ENCODE measurements around the gene AFDN. TPM values are rescaled to one million over a fixed set of nuclear protein-coding genes. Genes with fewer than 3 reads are reported as not detected.

The AFDN gene
- total RNA-seq, 8 experiments from 2014 or later, result 18.1 to 161 (median 103) TPM

GRCh38 chr6:167858842-167859664 is 32.3 kb downstream of the AFDN start:
- H3K4me1 ChIP-seq (replicated peaks in 1 of 2), result peaks cover 33 to 44% of the 10 kb centered on the region in 2 donors
- in situ Hi-C loops (cut with MboI; ENCODE audit: low pct_unique_long_range_greater_than_20kb in 2 of 9, low sequenced_read_pairs in 9 of 9, unreplicated experiment in 9 of 9), result no loop called here
- H3K27ac ChIP-seq, result no peak overlapping the region
- WGBS, 10 experiments, result 47 to 82% (median 63%) methylated on average over 4 to 7 of the region's 7 CpGs
- H3K4me3 ChIP-seq, result no peak overlapping the region
- ATAC-seq (replicated peaks in 6 of 8), result peak in 1 of 8 experiments; percentile 21

GRCh38 chr6:167860550-167861226 is 34.0 kb downstream of the AFDN start:
- no peak overlapping the region for H3K27ac ChIP-seq
- no peak overlapping the region for H3K4me3 ChIP-seq
- H3K4me1 ChIP-seq (replicated peaks in 1 of 2), result peaks cover 33 to 44% of the 10 kb centered on the region in 2 donors
- ATAC-seq (replicated peaks in 6 of 8), result no peak
- WGBS, 10 experiments, result 20 to 100% (median 61%) methylated on average over 1 to 3 of the region's 4 CpGs; no CpG with 5 or more reads in 4 of the 10 experiments
- in situ Hi-C loops (cut with MboI; ENCODE audit: low pct_unique_long_range_greater_than_20kb in 2 of 9, low sequenced_read_pairs in 9 of 9, unreplicated experiment in 9 of 9), result no loop called here

GRCh38 chr6:167861424-167861823 is 34.7 kb downstream of the AFDN start:
- peaks cover 33 to 44% of the 10 kb centered on the region in 2 donors for H3K4me1 ChIP-seq (replicated peaks in 1 of 2)
- H3K27ac ChIP-seq, result no peak overlapping the region
- H3K4me3 ChIP-seq, result no peak overlapping the region
- in situ Hi-C loops (cut with MboI; ENCODE audit: low pct_unique_long_range_greater_than_20kb in 2 of 9, low sequenced_read_pairs in 9 of 9, unreplicated experiment in 9 of 9), result no loop called here
- ATAC-seq (replicated peaks in 6 of 8), result no peak

- H3K27ac ChIP-seq, result no peak overlapping the region
- in situ Hi-C loops (cut with MboI; ENCODE audit: low pct_unique_long_range_greater_than_20kb in 2 of 9, low sequenced_read_pairs in 9 of 9, unreplicated experiment in 9 of 9), result no loop called here
- peaks cover 21 to 31% of the 10 kb centered on the region in 2 donors for H3K4me1 ChIP-seq (replicated peaks in 1 of 2)
- ATAC-seq (replicated peaks in 6 of 8), result no peak
- H3K4me3 ChIP-seq, result no peak overlapping the region
- WGBS, 10 experiments, result 83 to 100% (median 100%) methylated on average over 2 to 4 of the region's 4 CpGs; no CpG with 5 or more reads in 2 of the 10 experiments
Measured at GRCh38 chr6:167863897-167864296, 37.2 kb downstream of the AFDN start.

- Histone ChIP-seq H3K4me3 (no peak overlapping the region), H3K27ac (no peak overlapping the region), H3K4me1 (replicated peaks in 1 of 2) (peaks cover 2 to 10% of the 10 kb centered on the region in 2 donors)
- 21 to 90% (median 57%) methylated on average over 1 to 8 of the region's 8 CpGs; no CpG with 5 or more reads in 1 of the 10 experiments for WGBS, 10 experiments
- in situ Hi-C loops (cut with MboI; ENCODE audit: low pct_unique_long_range_greater_than_20kb in 2 of 9, low sequenced_read_pairs in 9 of 9, unreplicated experiment in 9 of 9), result no loop called here
- peak in 1 of 8 experiments; percentile 48 for ATAC-seq (replicated peaks in 6 of 8)
Measured at GRCh38 chr6:167866642-167867041, 39.9 kb downstream of the AFDN start.

- ATAC-seq (replicated peaks in 6 of 8), result no peak
- Histone ChIP-seq H3K4me1 (replicated peaks in 1 of 2) (peaks cover 0 to 7% of the 10 kb centered on the region in 2 donors), H3K27ac (no peak overlapping the region), H3K4me3 (no peak overlapping the region)
- WGBS, 10 experiments, result 75 to 100% (median 97%) methylated on average over 1 to 3 of the region's 3 CpGs; no CpG with 5 or more reads in 1 of the 10 experiments
- in situ Hi-C loops (cut with MboI; ENCODE audit: low pct_unique_long_range_greater_than_20kb in 2 of 9, low sequenced_read_pairs in 9 of 9, unreplicated experiment in 9 of 9), result no loop called here
Measured at GRCh38 chr6:167870321-167870720, 43.6 kb downstream of the AFDN start.

GRCh38 chr6:167872538-167873210 is 46.0 kb downstream of the AFDN start:
- in situ Hi-C loops (cut with MboI; ENCODE audit: low pct_unique_long_range_greater_than_20kb in 2 of 9, low sequenced_read_pairs in 9 of 9, unreplicated experiment in 9 of 9), result no loop called here
- Histone ChIP-seq H3K4me1 (replicated peaks in 1 of 2) (no peaks in the 10 kb centered on the region), H3K27ac (no peak overlapping the region), H3K4me3 (no peak overlapping the region)
- ATAC-seq (replicated peaks in 6 of 8), result no peak
- 88 to 100% (median 98%) methylated on average over 1 to 2 of the region's 2 CpGs for WGBS, 10 experiments

- Histone ChIP-seq H3K4me3 (no peak overlapping the region), H3K4me1 (replicated peaks in 1 of 2) (no peaks in the 10 kb centered on the region), H3K27ac (no peak overlapping the region)
- ATAC-seq (replicated peaks in 6 of 8), result no peak
- in situ Hi-C loops (cut with MboI; ENCODE audit: low pct_unique_long_range_greater_than_20kb in 2 of 9, low sequenced_read_pairs in 9 of 9, unreplicated experiment in 9 of 9), result no loop called here
- WGBS, 10 experiments, result 83 to 100% (median 97%) methylated on average over 2 to 7 of the region's 9 CpGs; no CpG with 5 or more reads in 1 of the 10 experiments
Measured at GRCh38 chr6:167877994-167878779, 51.5 kb downstream of the AFDN start.

GRCh38 chr6:167879612-167880011 is 52.9 kb downstream of the AFDN start:
- H3K4me1 ChIP-seq (replicated peaks in 1 of 2), result no peaks in the 10 kb centered on the region
- ATAC-seq (replicated peaks in 6 of 8), result no peak
- no peak overlapping the region for H3K4me3 ChIP-seq
- in situ Hi-C loops (cut with MboI; ENCODE audit: low pct_unique_long_range_greater_than_20kb in 2 of 9, low sequenced_read_pairs in 9 of 9, unreplicated experiment in 9 of 9), result no loop called here
- WGBS, 10 experiments, result 80 to 100% (median 100%) methylated on average over 1 of the region's 1 CpG; no CpG with 5 or more reads in 2 of the 10 experiments
- H3K27ac ChIP-seq, result no peak overlapping the region

GRCh38 chr6:167881327-167881726 is 54.6 kb downstream of the AFDN start:
- no peak overlapping the region for H3K4me3 ChIP-seq
- in situ Hi-C loops (cut with MboI; ENCODE audit: low pct_unique_long_range_greater_than_20kb in 2 of 9, low sequenced_read_pairs in 9 of 9, unreplicated experiment in 9 of 9), result no loop called here
- H3K4me1 ChIP-seq (replicated peaks in 1 of 2), result no peaks in the 10 kb centered on the region
- no peak for ATAC-seq (replicated peaks in 6 of 8)
- H3K27ac ChIP-seq, result no peak overlapping the region
- 83 to 100% (median 90%) methylated on average over 1 to 2 of the region's 2 CpGs for WGBS, 10 experiments

GRCh38 chr6:167882244-167882643 is 55.5 kb downstream of the AFDN start:
- ATAC-seq (replicated peaks in 6 of 8), result no peak
- Histone ChIP-seq H3K4me1 (replicated peaks in 1 of 2) (no peaks in the 10 kb centered on the region), H3K4me3 (no peak overlapping the region), H3K27ac (no peak overlapping the region)
- in situ Hi-C loops (cut with MboI; ENCODE audit: low pct_unique_long_range_greater_than_20kb in 2 of 9, low sequenced_read_pairs in 9 of 9, unreplicated experiment in 9 of 9), result no loop called here
- 91 to 100% (median 94%) methylated on average over 1 to 6 of the region's 6 CpGs; no CpG with 5 or more reads in 1 of the 10 experiments for WGBS, 10 experiments

- ATAC-seq (replicated peaks in 6 of 8), result no peak
- in situ Hi-C loops (cut with MboI; ENCODE audit: low pct_unique_long_range_greater_than_20kb in 2 of 9, low sequenced_read_pairs in 9 of 9, unreplicated experiment in 9 of 9), result no loop called here
- H3K27ac ChIP-seq, result no peak overlapping the region
- H3K4me1 ChIP-seq (replicated peaks in 1 of 2), result no peaks in the 10 kb centered on the region
- H3K4me3 ChIP-seq, result no peak overlapping the region
Measured at GRCh38 chr6:167888098-167888497, 61.4 kb downstream of the AFDN start.

Data from motor neuron (in vitro differentiated cells).